Measurements from ENCODE around the gene CBFA2T2.

CBFA2T2 gene

DNA sequence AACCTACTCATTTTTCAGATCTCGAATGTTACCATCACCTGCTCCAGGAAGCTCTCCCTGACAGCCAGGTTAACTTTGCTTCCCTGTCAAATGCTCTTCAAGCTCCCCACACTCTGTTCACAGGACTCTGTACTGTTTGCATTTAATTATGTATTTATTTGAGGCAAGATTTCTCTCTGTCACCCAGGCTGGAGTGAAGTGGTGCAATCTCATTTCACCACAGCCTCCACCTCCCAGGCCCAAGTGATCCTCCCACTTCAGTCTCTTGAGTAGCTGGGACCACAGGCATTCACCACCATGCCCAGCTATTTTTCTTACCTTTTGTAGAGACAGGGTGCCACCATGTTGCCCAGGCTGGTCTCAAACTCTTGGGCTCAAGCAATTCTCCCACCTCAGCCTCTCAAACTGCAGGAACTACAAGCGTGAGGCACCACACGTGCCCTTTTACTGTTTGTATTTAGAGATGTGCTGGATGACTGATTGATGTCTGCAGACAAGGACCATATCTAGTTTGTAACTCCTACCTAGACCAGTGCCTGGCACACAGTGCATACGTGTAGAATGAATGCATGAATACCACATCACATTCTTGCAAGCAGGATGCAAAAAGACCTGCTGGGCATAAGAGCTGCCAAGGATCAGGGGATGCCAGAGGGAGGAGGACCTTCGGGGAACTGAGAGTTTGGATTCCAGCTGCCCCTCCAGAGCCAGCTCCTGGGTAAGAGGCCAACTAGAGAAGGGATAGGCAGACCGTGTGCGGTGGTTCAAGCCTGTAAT, 15.6 kb upstream of the CBFA2T2 start:
- H3K4me3 ChIP-seq (ENCODE audit: low read depth, low read length): no peak overlapping the region
- in situ Hi-C loops (cut with HindIII; ENCODE audit: low sequenced_read_pairs): no loop called here
- TF ChIP-seq, protein P1, sequence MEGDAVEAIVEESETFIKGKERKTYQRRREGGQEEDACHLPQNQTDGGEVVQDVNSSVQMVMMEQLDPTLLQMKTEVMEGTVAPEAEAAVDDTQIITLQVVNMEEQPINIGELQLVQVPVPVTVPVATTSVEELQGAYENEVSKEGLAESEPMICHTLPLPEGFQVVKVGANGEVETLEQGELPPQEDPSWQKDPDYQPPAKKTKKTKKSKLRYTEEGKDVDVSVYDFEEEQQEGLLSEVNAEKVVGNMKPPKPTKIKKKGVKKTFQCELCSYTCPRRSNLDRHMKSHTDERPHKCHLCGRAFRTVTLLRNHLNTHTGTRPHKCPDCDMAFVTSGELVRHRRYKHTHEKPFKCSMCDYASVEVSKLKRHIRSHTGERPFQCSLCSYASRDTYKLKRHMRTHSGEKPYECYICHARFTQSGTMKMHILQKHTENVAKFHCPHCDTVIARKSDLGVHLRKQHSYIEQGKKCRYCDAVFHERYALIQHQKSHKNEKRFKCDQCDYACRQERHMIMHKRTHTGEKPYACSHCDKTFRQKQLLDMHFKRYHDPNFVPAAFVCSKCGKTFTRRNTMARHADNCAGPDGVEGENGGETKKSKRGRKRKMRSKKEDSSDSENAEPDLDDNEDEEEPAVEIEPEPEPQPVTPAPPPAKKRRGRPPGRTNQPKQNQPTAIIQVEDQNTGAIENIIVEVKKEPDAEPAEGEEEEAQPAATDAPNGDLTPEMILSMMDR (IDR thresholded peaks at IDR 0.05; ENCODE audit: low read depth, low read length): no peak
- no peak for DNase-seq (ENCODE audit: low read depth, low spot score)

GRCh38 chr20:33474963-33475362, 14.9 kb upstream of the CBFA2T2 start:
- H3K4me3 ChIP-seq (ENCODE audit: low read depth, low read length): no peak overlapping the region
- DNase-seq (ENCODE audit: low read depth, low spot score): no peak
- TF ChIP-seq, protein P1 (IDR thresholded peaks at IDR 0.05; ENCODE audit: low read depth, low read length): no peak
- in situ Hi-C loops (cut with HindIII; ENCODE audit: low sequenced_read_pairs): no loop called here

DNA sequence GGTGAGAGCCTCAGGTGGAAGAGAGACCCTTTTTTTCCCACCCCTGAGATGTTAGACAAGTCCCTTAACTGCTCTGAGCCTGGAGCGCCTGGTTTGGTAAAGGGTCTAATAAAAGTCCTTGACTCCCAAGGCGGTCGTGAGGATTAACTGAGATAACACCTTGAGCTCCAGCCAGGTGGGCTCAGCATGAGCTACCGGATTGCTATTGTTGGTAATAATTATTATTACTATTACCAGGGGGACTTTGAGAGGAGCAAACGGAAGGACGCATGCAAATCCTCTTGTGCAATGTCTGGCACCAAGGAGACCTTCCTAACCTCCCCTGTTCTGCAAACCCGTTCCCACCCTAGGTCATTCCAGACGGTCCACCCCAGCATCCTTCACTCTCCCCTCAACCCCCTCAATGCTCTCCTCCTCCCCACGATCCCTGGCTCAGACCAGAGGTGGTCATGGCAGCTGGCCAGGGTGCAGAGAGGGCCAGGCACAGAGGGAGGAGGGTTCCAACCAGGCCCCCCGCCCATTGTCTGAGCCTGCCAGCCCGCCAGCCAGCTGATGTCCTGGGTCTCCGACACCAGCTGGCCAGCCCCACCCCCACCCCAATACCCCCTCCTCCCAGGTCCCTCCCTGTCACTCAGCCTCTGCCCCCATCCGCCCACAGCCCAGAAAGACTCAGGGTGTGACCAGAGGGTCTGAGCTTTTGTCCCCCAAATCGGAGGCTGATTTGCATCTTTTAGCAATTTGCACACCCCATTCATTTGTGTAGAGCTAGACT, 14.3 kb upstream of the CBFA2T2 start:
- no peak overlapping the region for H3K4me3 ChIP-seq (ENCODE audit: low read depth, low read length)
- in situ Hi-C loops (cut with HindIII; ENCODE audit: low sequenced_read_pairs): no loop called here
- TF ChIP-seq, protein P1 (IDR thresholded peaks at IDR 0.05; ENCODE audit: low read depth, low read length): no peak
- no peak for DNase-seq (ENCODE audit: low read depth, low spot score)

- H3K4me3 ChIP-seq (ENCODE audit: low read depth, low read length): no peak overlapping the region
- DNase-seq (ENCODE audit: low read depth, low spot score): no peak
- TF ChIP-seq, protein P1 (IDR thresholded peaks at IDR 0.05; ENCODE audit: low read depth, low read length): no peak
- in situ Hi-C loops (cut with HindIII; ENCODE audit: low sequenced_read_pairs): no loop called here
Measured at GRCh38 chr20:33477386-33478234, 12.3 kb upstream of the CBFA2T2 start.

- in situ Hi-C loops (cut with HindIII; ENCODE audit: low sequenced_read_pairs): no loop called here
- TF ChIP-seq, protein P1 (IDR thresholded peaks at IDR 0.05; ENCODE audit: low read depth, low read length): no peak
- DNase-seq (ENCODE audit: low read depth, low spot score): no peak
- H3K4me3 ChIP-seq (ENCODE audit: low read depth, low read length): no peak overlapping the region
Measured at GRCh38 chr20:33480048-33480447, 9.8 kb upstream of the CBFA2T2 start.

GRCh38 chr20:33481431-33481941, 8.4 kb upstream of the CBFA2T2 start:
- TF ChIP-seq, protein P1 (IDR thresholded peaks at IDR 0.05; ENCODE audit: low read depth, low read length): no peak
- H3K4me3 ChIP-seq (ENCODE audit: low read depth, low read length): no peak overlapping the region
- no peak for DNase-seq (ENCODE audit: low read depth, low spot score)
- in situ Hi-C loops (cut with HindIII; ENCODE audit: low sequenced_read_pairs): no loop called here
